Astrocyte of the cerebellum (primary cell): ENCODE measurements around the gene OTOGL.

Source experiments
- DNase-seq: peaks from one replicate; pipeline ENCODE4 v3.0.0-alpha.2; 2011; ENCODE audit warnings: low read depth
- H3K4me3 ChIP-seq: 2 replicates; pipeline ENCODE4 v1.5.1; 2011; ENCODE audit warnings: mild to moderate bottlenecking, low read depth, low read length, moderate library complexity
- in situ Hi-C: cut with HindIII; loops from 2 replicates; pipeline ENCODE4 v1.10.0; 2017; ENCODE audit warnings: low sequenced_read_pairs
- TF ChIP-seq, protein P1 (sequence below): IDR thresholded peaks from 2 replicates; pipeline ENCODE4 v1.5.1; 2012; ENCODE audit warnings: low read length, low read depth, moderate library complexity, mild to moderate bottlenecking; ENCODE audit errors: missing control alignments

Gene OTOGL

DNA sequence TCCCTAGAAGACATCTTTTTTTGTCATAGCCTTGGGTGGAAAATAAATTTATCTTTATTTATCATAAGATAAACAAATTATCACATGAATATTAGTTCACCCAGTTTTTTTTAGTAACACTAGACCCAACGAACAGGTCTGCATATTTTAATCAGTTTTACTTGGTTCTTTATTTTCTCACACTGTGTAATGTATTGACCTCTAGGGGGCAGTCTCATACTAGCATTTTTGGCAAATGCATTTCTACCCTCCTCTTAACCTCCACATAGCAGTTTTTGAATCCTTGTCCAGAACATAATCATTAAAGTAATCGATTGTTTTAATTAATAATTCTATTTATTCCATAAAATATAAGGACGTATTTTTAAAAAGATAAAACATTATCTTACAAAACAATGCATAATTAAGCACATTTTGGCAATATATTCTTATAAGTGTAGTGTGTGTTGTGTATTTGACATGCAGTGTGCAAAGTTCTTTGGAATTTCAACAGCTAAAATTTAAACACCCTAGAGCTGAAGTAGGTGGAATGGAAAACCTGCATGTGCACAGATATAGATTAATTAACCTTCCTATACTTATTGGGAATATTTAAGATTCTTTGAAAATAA is 313.1 kb downstream of the OTOGL start:
- in situ Hi-C loops, result no loop called here

DNA sequence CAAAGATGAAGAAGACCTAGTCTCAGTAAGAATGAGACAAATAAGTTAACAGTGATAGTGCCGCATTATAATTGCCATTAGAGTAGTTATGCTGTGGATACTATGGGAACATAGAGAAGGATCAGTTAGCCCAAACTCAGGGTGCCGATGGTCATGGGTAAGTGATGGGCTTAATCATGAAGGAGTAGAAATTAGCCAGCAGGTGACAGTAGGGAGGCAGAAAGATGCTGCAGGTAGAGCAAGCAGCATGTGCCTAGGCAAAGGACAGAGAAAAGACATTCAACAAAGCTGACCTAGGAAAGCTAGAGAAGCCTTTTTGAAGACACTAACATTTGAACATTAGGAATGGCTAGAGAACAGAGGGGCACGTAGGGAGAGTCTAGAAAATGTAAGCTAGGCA is 314.1 kb downstream of the OTOGL start:
- H3K4me3 ChIP-seq, result no peak overlapping the region
- in situ Hi-C loops, result no loop called here
- TF ChIP-seq, protein P1, sequence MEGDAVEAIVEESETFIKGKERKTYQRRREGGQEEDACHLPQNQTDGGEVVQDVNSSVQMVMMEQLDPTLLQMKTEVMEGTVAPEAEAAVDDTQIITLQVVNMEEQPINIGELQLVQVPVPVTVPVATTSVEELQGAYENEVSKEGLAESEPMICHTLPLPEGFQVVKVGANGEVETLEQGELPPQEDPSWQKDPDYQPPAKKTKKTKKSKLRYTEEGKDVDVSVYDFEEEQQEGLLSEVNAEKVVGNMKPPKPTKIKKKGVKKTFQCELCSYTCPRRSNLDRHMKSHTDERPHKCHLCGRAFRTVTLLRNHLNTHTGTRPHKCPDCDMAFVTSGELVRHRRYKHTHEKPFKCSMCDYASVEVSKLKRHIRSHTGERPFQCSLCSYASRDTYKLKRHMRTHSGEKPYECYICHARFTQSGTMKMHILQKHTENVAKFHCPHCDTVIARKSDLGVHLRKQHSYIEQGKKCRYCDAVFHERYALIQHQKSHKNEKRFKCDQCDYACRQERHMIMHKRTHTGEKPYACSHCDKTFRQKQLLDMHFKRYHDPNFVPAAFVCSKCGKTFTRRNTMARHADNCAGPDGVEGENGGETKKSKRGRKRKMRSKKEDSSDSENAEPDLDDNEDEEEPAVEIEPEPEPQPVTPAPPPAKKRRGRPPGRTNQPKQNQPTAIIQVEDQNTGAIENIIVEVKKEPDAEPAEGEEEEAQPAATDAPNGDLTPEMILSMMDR, result no peak
- no peak for DNase-seq

More for the DNA sequence above, 313.1 kb downstream of the OTOGL start:
- peak; percentile 66 for DNase-seq
- no peak overlapping the region for H3K4me3 ChIP-seq
- TF ChIP-seq, protein P1, result peak; percentile 57

DNA sequence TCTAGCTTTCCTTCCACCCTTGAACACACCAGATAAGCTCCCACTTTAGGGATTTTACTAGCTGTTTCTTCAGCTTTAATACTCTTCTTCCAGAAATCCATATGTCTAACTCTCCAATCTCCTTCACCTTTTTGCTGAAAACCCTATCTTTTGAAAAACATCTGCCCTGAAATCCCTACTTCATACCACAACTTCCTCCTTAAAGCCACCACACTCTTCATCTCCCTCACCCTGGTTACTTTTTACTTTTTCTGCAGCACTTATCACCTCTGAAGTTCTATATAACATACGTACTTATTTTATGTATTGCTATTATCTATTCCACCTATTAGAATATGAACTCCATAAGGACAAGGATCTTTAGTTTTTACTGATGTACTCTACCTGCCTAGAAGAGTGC is 316.1 kb downstream of the OTOGL start:
- H3K4me3 ChIP-seq, result no peak overlapping the region
- no peak for DNase-seq
- TF ChIP-seq, protein P1, result no peak
- in situ Hi-C loops, result no loop called here

DNA sequence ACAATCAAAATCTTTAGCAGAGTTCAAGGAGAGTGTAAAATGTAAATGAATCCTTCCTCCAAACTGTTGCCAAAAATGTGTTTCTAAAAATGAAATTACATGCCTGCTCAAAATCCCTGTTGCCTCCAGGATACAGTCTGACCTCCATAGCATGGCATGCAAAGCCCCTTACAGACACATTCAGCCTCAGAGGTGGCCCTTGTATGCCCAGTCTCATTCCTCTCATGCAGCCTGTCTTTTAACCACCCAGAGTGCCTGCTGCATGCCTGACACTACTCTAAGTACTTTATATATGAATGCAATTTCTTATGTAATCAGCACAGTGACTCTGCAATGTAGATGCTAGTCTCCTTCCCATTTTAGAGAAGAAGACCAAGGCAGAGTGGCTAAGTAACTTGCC is 320.3 kb downstream of the OTOGL start:
- in situ Hi-C loops, result no loop called here
- no peak for DNase-seq
- TF ChIP-seq, protein P1, result no peak

DNA sequence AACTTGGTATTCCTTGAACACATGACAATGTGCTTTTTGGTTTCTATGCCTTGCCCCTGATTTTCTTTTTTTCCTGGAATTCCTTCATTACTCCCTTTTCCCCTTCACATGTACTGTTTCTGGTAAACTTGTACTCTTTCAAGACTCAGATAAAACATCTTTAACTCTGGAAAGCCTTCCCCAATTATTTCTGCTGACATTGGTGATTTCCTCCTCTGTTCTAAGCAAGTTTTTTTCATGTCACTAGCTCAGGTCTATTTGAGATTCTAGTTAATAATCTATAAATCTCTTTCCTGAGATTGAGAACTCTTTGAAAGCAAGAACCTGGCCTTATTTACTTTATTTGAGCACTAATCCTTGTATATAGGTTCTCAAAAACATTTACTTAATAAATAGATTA is 320.7 kb downstream of the OTOGL start:
- no peak overlapping the region for H3K4me3 ChIP-seq
- in situ Hi-C loops, result no loop called here

More for the DNA sequence above, 320.3 kb downstream of the OTOGL start:
- no peak overlapping the region for H3K4me3 ChIP-seq

DNA sequence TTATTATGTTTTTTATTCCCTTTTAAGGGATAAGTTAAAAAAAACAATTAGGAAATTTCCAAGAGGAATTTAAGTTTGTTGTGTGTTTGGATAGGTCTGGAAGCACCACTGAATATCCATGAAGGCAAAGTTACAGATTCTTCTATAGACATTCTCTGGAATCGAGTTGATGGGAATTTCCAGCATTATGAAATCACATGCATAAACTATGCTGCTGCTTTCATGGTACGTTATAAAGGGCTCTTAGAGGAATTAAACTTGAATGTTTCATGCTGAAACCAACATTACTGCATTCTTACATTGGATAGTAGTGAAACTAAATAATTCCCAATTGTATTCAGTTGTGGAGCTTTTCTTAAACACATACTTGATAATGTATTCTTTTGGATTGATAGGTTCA is 323.2 kb downstream of the OTOGL start:
- peak; percentile 44 for DNase-seq
- H3K4me3 ChIP-seq, result no peak overlapping the region
- in situ Hi-C loops, result no loop called here
- TF ChIP-seq, protein P1, result no peak

More for the DNA sequence above, 320.7 kb downstream of the OTOGL start:
- TF ChIP-seq, protein P1, result no peak
- DNase-seq, result no peak
